Vagina (tissue), 2 donors: ENCODE measurements around the gene TNFRSF21.
"Not testable (repeated sequence)": the region's sequence is repeated elsewhere in the genome, so short reads cannot be mapped to it uniquely, and the experiment has no call there.

ENCODE experiments used
- CTCF ChIP-seq, 3 experiments: fragments of 450-650 bp in 2 of 3; fragments of 200-600 bp in 1 of 3; sonication (generic) in 1 of 3; IDR thresholded peaks; one replicate each; pipeline ENCODE4 v1.5.1; 2017 to 2019; ENCODE audit warnings: antibody characterized with exemption in 3 of 3, mild to moderate bottlenecking in 2 of 3, moderate library complexity in 2 of 3
- POLR2AphosphoS5 ChIP-seq, 2 donors: sonication (generic); formaldehyde crosslinking; IDR thresholded peaks; one replicate each; pipeline ENCODE4 v1.9.0; 2017; ENCODE audit warnings: antibody characterized with exemption in 2 of 2, mild to moderate bottlenecking in 2 of 2, low read depth in 1 of 2; ENCODE audit not compliant: insufficient read depth in 1 of 2

GRCh38 chr6:47328139-47328538 is 18.4 kb upstream of the TNFRSF21 start:
- TF ChIP-seq CTCF (IDR thresholded peaks at IDR 0.05); POLR2AphosphoS5 (IDR thresholded peaks at IDR 0.05; ENCODE audit: insufficient read depth in 1 of 2, low read depth in 1 of 2): not testable (repeated sequence)
